HL-60 (cell line): ENCODE data around the gene CAPSL.

ENCODE experiments used
- DNase-seq, 2 experiments: peaks; one replicate each; pipeline ENCODE4 v3.0.0-alpha.2; 2010 to 2020; ENCODE audit warnings: low read depth in 1 of 2, low spot score in 1 of 2
- H3K27ac ChIP-seq: fragments of 250-450 bp; sonication (Bioruptor Pico); replicated peaks from 2 replicates; pipeline ENCODE4 v1.5.1; 2020; ENCODE audit warnings: mild to moderate bottlenecking, moderate library complexity
- H3K27me3 ChIP-seq: fragments of 250-450 bp; sonication (Bioruptor Pico); 2 replicates; pipeline ENCODE4 v1.5.1; 2021; ENCODE audit warnings: mild to moderate bottlenecking, moderate library complexity; ENCODE audit not compliant: insufficient read depth, poor library complexity, severe bottlenecking
- H3K4me3 ChIP-seq: replicated peaks from 2 replicates; pipeline ENCODE4 v1.5.1; 2011; ENCODE audit warnings: mild to moderate bottlenecking, control low read depth, low read length; ENCODE audit not compliant: insufficient read depth
- CTCF ChIP-seq: IDR thresholded peaks from one replicate; pipeline ENCODE4 v1.5.1; 2011; ENCODE audit warnings: low read length, control low read depth, inconsistent platforms; ENCODE audit not compliant: insufficient read depth
- GABPA ChIP-seq: IDR thresholded peaks from 2 replicates; pipeline ENCODE4 v1.6.1; 2012; ENCODE audit warnings: low read depth
- POLR2AphosphoS5 ChIP-seq: IDR thresholded peaks from 2 replicates; pipeline ENCODE4 v1.6.1; 2012; ENCODE audit warnings: low read depth
- REST ChIP-seq: IDR thresholded peaks from 2 replicates; pipeline ENCODE4 v1.6.1; 2012; ENCODE audit warnings: low read depth; ENCODE audit not compliant: insufficient replicate concordance
- SPI1 ChIP-seq: IDR thresholded peaks from 2 replicates; pipeline ENCODE4 v1.6.1; 2012; ENCODE audit warnings: low read depth, mild to moderate bottlenecking, borderline replicate concordance

CAPSL gene

GRCh38 chr5:35974570-35974969 is 36.1 kb upstream of the CAPSL start:
- H3K27me3 ChIP-seq, result no peaks in the 10 kb centered on the region
- no peak overlapping the region for H3K4me3 ChIP-seq
- DNase-seq, result no peak
- TF ChIP-seq POLR2AphosphoS5, result no peak
- H3K27ac ChIP-seq, result no peak overlapping the region

GRCh38 chr5:35971878-35972210 is 33.4 kb upstream of the CAPSL start:
- Histone ChIP-seq H3K27ac (no peak overlapping the region), H3K4me3 (no peak overlapping the region), H3K27me3 (no peaks in the 10 kb centered on the region)
- DNase-seq, result no peak
- TF ChIP-seq CTCF, result no peak
- no peak for TF ChIP-seq REST
- no peak for TF ChIP-seq SPI1
- no peak for TF ChIP-seq POLR2AphosphoS5
- no peak for TF ChIP-seq GABPA

GRCh38 chr5:35971186-35971877 is 32.9 kb upstream of the CAPSL start:
- DNase-seq, result no peak
- Histone ChIP-seq H3K4me3 (no peak overlapping the region), H3K27ac (no peak overlapping the region), H3K27me3 (no peaks in the 10 kb centered on the region)
- TF ChIP-seq CTCF (no peak), REST (no peak), SPI1 (no peak)

GRCh38 chr5:35963381-35963843 is 25.0 kb upstream of the CAPSL start:
- Histone ChIP-seq H3K27ac (no peak overlapping the region), H3K27me3 (no peaks in the 10 kb centered on the region), H3K4me3 (no peak overlapping the region)
- TF ChIP-seq CTCF (peak; percentile 16), SPI1 (no peak)
- DNase-seq, result peak in 1 of 2 experiments; percentile 38
